PC-9 (cell line): ENCODE results near the gene MUS81. TPM values are rescaled to one million over a fixed set of nuclear protein-coding genes. Genes with fewer than 3 reads are reported as not detected.

Source experiments
- BruUV-seq: library from RNA; stranded (reverse); fragments of 400-500 nt; replicated peaks from 2 replicates; lab custom pipeline; 2021; lab: Mats Ljungman, UMichigan
- CTCF ChIA-PET: fragments of 300-600 bp; sonication (Branson Sonifier 250); formaldehyde crosslinking; loops from one replicate; lab custom pipeline; 2022; ENCODE audit warnings: antibody characterized with exemption; lab: Charles Lee
- POLR2A ChIA-PET: fragments of 300-600 bp; sonication (Branson Sonifier 250); formaldehyde crosslinking; loops from one replicate; lab custom pipeline; 2022; ENCODE audit warnings: antibody characterized with exemption; ENCODE audit not compliant: unreplicated experiment; lab: Charles Lee
- DNase-seq, 2 experiments: peaks; one replicate each; pipeline versions ENCODE4 v3.0.0 to v3.0.0-alpha.2; 2015 to 2022; ENCODE audit warnings: mixed read lengths in 1 of 2
- H2AFZ ChIP-seq: fragments of 200-600 bp; sonication (generic); 2 replicates; pipeline ENCODE4 v1.8.1; 2017; ENCODE audit warnings: antibody characterized with exemption
- H3F3A ChIP-seq: fragments of 200-600 bp; sonication (generic); 2 replicates; pipeline ENCODE4 v1.8.1; 2017; ENCODE audit warnings: antibody characterized with exemption, mild to moderate bottlenecking, low read depth; ENCODE audit not compliant: insufficient read depth
- H3K27ac ChIP-seq: fragments of 200-600 bp; sonication (generic); 2 replicates; pipeline ENCODE4 v1.6.1; 2016; ENCODE audit warnings: mixed run types
- H3K27me3 ChIP-seq: fragments of 200-600 bp; sonication (generic); 2 replicates; pipeline ENCODE4 v1.6.1; 2016; ENCODE audit warnings: low read depth, mixed run types; ENCODE audit not compliant: insufficient read depth
- H3K36me3 ChIP-seq: fragments of 200-600 bp; sonication (generic); 2 replicates; pipeline ENCODE4 v1.6.1; 2016; ENCODE audit warnings: low read depth, mixed run types
- H3K4me1 ChIP-seq: fragments of 200-600 bp; sonication (generic); replicated peaks from 2 replicates; pipeline ENCODE4 v1.6.1; 2016; ENCODE audit warnings: mixed run types; ENCODE audit not compliant: insufficient read depth
- H3K4me2 ChIP-seq: fragments of 200-600 bp; sonication (generic); 2 replicates; pipeline ENCODE4 v1.6.1; 2017; ENCODE audit warnings: mixed run types
- H3K4me3 ChIP-seq: fragments of 200-600 bp; sonication (generic); 2 replicates; pipeline ENCODE4 v1.6.1; 2016; ENCODE audit warnings: mixed run types
- H3K79me2 ChIP-seq: fragments of 200-600 bp; sonication (generic); 2 replicates; pipeline ENCODE4 v1.6.1; 2017; ENCODE audit warnings: low read depth, mixed run types
- H3K9me2 ChIP-seq: fragments of 200-600 bp; sonication (generic); 2 replicates; pipeline ENCODE4 v1.8.1; 2017; ENCODE audit warnings: mild to moderate bottlenecking; ENCODE audit not compliant: insufficient read depth
- H3K9me3 ChIP-seq: fragments of 200-600 bp; sonication (generic); 2 replicates; pipeline ENCODE4 v1.8.1; 2016; ENCODE audit warnings: low read depth; ENCODE audit not compliant: insufficient read depth
- H4K20me1 ChIP-seq: fragments of 200-600 bp; sonication (generic); 2 replicates; pipeline ENCODE4 v1.8.1; 2017; ENCODE audit not compliant: insufficient read depth
- EZH2 ChIP-seq: fragments of 200-600 bp; sonication (generic); IDR thresholded peaks from 2 replicates; pipeline ENCODE4 v1.8.0; 2017; ENCODE audit warnings: antibody characterized with exemption, low read depth
- intact Hi-C: fragments of 100-400 bp; cut with micrococcal nuclease; formaldehyde crosslinking; loops from one replicate; pipeline ENCODE4 v1.10.0; 2022; ENCODE audit not compliant: unreplicated experiment
- total RNA-seq: library from RNA; stranded (reverse); gene quantifications from 2 replicates; pipeline ENCODE4 v1.2.3, GENCODE V29; 2021
- TF ChIP-seq, protein P1 (sequence below): fragments of 200-600 bp; sonication (generic); conservative IDR thresholded peaks from 2 replicates; pipeline ENCODE4 v1.6.1; 2017; ENCODE audit warnings: mixed run types, antibody characterized with exemption, mild to moderate bottlenecking, moderate library complexity

The MUS81 gene
- total RNA-seq, 1 experiment from 2014 or later: 62.7 TPM

GRCh38 chr11:65897020-65897471 lies 36.8 kb downstream of the MUS81 start:
- H3K27me3 ChIP-seq: no peaks in the 10 kb centered on the region
- POLR2A ChIA-PET: interaction anchor here (0.6 to 2.2 kb wide), 2 partner anchors 19 to 327 kb away, joined by 4 to 34 read pairs; partner anchors contain the start of gene ZNRD2

GRCh38 chr11:65898656-65899355 lies 38.6 kb downstream of the MUS81 start:
- intact Hi-C loops: no loop called here
- peaks cover 69% of the 10 kb centered on the region for H3K79me2 ChIP-seq
- POLR2A ChIA-PET: interaction anchor here (0.6 to 2.2 kb wide), 3 partner anchors 9 to 17 kb away, joined by 3 to 34 read pairs (median 4); partner anchors contain the start of genes CCDC85B and FIBP
- H3K9me2 ChIP-seq: no peaks in the 10 kb centered on the region
- peaks cover 81% of the 10 kb centered on the region for H3F3A ChIP-seq
- TF ChIP-seq EZH2: no peak
- TF ChIP-seq, protein P1, sequence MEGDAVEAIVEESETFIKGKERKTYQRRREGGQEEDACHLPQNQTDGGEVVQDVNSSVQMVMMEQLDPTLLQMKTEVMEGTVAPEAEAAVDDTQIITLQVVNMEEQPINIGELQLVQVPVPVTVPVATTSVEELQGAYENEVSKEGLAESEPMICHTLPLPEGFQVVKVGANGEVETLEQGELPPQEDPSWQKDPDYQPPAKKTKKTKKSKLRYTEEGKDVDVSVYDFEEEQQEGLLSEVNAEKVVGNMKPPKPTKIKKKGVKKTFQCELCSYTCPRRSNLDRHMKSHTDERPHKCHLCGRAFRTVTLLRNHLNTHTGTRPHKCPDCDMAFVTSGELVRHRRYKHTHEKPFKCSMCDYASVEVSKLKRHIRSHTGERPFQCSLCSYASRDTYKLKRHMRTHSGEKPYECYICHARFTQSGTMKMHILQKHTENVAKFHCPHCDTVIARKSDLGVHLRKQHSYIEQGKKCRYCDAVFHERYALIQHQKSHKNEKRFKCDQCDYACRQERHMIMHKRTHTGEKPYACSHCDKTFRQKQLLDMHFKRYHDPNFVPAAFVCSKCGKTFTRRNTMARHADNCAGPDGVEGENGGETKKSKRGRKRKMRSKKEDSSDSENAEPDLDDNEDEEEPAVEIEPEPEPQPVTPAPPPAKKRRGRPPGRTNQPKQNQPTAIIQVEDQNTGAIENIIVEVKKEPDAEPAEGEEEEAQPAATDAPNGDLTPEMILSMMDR: no peak
- no peak overlapping the region for H2AFZ ChIP-seq
- DNase-seq: no peak
- H4K20me1 ChIP-seq: peaks cover 47% of the 10 kb centered on the region
- peaks cover 27% of the 10 kb centered on the region for H3K36me3 ChIP-seq
- H3K27ac ChIP-seq: peak overlapping the region; percentile 95
- CTCF ChIA-PET: interaction anchor here (0.6 to 1.3 kb wide), 6 partner anchors 10 to 56 kb away, joined by 3 to 13 read pairs (median 8); no protein-coding TSS in a partner anchor
- no peaks in the 10 kb centered on the region for H3K9me3 ChIP-seq
- no peaks in the 10 kb centered on the region for H3K27me3 ChIP-seq
- peak overlapping the region; percentile 96 for H3K4me3 ChIP-seq
- H3K4me1 ChIP-seq: peaks cover 65% of the 10 kb centered on the region
- TSS peak; percentile 28 for BruUV-seq
- H3K4me2 ChIP-seq: peak overlapping the region; percentile 91

More at GRCh38 chr11:65897020-65897471, 36.8 kb downstream of the MUS81 start:
- Histone ChIP-seq H3K9me3 (no peaks in the 10 kb centered on the region), H3K36me3 (peaks cover 27% of the 10 kb centered on the region), H3F3A (peaks cover 83% of the 10 kb centered on the region), H4K20me1 (peaks cover 52% of the 10 kb centered on the region), H3K9me2 (no peaks in the 10 kb centered on the region), H3K27ac (peak overlapping the region; percentile 95), H3K4me1 (peaks cover 47% of the 10 kb centered on the region), H3K4me3 (peak overlapping the region; percentile 96; the same call in 1 of the 2 replicates), H3K79me2 (peaks cover 80% of the 10 kb centered on the region), H2AFZ (no peak overlapping the region), H3K4me2 (peak overlapping the region; percentile 91)
- intact Hi-C loops: no loop called here
- no TSS peak for BruUV-seq
- DNase-seq: no peak
- CTCF ChIA-PET: interaction anchor here (1.3 kb wide), 2 partner anchors 9 to 12 kb away, joined by 4 to 10 read pairs; partner anchors contain the start of gene FIBP
- TF ChIP-seq EZH2: no peak
- TF ChIP-seq, protein P1: no peak

DNA sequence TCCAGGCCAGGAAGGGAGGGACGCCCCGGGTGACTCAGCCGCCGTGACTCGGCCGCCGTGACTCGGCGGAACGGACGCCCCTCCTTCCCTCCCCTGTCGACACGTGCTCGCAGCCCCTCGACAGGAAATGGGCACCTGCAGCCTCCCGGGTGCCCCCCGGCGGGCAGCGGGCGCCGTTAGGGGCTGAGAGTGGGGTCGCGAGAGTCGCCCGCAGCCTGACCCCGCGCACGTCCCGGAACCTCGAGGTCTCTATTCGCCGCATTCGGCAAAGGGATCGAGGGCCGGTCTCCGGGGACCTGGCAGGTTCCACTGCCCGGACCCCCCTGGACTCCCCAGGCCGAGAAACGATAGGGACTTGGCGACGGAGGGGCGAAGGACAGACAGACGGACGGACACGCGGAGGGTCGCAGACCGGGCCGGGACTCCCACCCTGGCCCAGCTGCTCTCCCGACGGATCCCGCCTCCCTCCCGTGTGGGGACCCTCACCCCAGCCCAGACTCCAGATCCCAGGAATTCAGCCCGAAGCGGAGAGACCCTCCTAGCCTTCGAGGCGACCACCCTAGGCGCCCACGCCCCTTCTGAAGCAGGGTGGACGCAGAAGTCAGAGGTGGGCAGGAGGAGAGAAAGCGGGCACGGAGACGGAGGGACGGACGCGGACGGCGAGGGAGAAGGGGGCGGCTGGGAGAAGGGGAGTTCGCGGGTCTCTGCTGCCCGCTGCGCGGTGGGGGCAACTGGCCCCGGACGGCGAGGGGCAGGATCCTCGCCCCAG lies 39.3 kb downstream of the MUS81 start:
- H3K27me3 ChIP-seq: no peaks in the 10 kb centered on the region
- intact Hi-C loops: no loop called here
- peaks cover 40% of the 10 kb centered on the region for H4K20me1 ChIP-seq
- ChIA-PET CTCF (interaction anchor here (0.7 kb wide), 1 partner anchor 14 kb away, joined by 5 read pairs; no protein-coding TSS in a partner anchor), POLR2A (interaction anchor here (0.6 to 2.2 kb wide), 3 partner anchors 9 to 16 kb away, joined by 4 to 34 read pairs (median 4); partner anchors contain the start of gene CCDC85B)
- H3K9me3 ChIP-seq: no peaks in the 10 kb centered on the region
- H3K9me2 ChIP-seq: no peaks in the 10 kb centered on the region
- peaks cover 80% of the 10 kb centered on the region for H3F3A ChIP-seq
- peak overlapping the region; percentile 95 for H3K27ac ChIP-seq
- peaks cover 71% of the 10 kb centered on the region for H3K4me1 ChIP-seq
- BruUV-seq: no TSS peak
- no peak for TF ChIP-seq EZH2
- TF ChIP-seq, protein P1: 0 out of 2 replicates have a peak, but pooled peaks have one; percentile 23
- H3K79me2 ChIP-seq: peaks cover 62% of the 10 kb centered on the region
- H2AFZ ChIP-seq: peak overlapping the region; percentile 29; the same call in 1 of the 2 replicates
- peak; percentile 75 to 88 for DNase-seq
- H3K36me3 ChIP-seq: peaks cover 27% of the 10 kb centered on the region
- H3K4me3 ChIP-seq: peak overlapping the region; percentile 96
- peak overlapping the region; percentile 91 for H3K4me2 ChIP-seq
